Duodenal mucosa (tissue), 2 donors: ENCODE data around the gene ONECUT2.
A peak's percentile ranks its signal among the peaks of the same experiment; 100 is the strongest.

Experiments
- H3K27ac ChIP-seq: one replicate; pipeline ENCODE4 v1.7.0; 2013; ENCODE audit warnings: low read depth, low read length
- H3K27me3 ChIP-seq, 2 donors: one replicate each; pipeline ENCODE4 v1.7.0; 2013; ENCODE audit warnings: low read length in 2 of 2, control low read depth in 1 of 2; ENCODE audit not compliant: insufficient read depth in 2 of 2, control insufficient read depth in 1 of 2
- H3K36me3 ChIP-seq, 2 donors: one replicate each; pipeline ENCODE4 v1.7.0; 2013; ENCODE audit warnings: low read length in 2 of 2, control low read depth in 1 of 2; ENCODE audit not compliant: insufficient read depth in 2 of 2, control insufficient read depth in 1 of 2
- H3K4me1 ChIP-seq, 2 donors: one replicate each; pipeline ENCODE4 v1.7.0; 2013; ENCODE audit warnings: low read length in 2 of 2, control low read depth in 1 of 2; ENCODE audit not compliant: insufficient read depth in 2 of 2, control insufficient read depth in 1 of 2
- H3K4me3 ChIP-seq, 2 donors: one replicate each; pipeline ENCODE4 v1.7.0; 2013; ENCODE audit warnings: low read length in 2 of 2, low read depth in 1 of 2
- H3K9ac ChIP-seq, 2 donors: one replicate each; pipeline ENCODE4 v1.7.0; 2013; ENCODE audit warnings: low read length in 2 of 2, low read depth in 1 of 2
- H3K9me3 ChIP-seq, 2 donors: one replicate each; pipeline ENCODE4 v1.7.0; 2013; ENCODE audit warnings: low read length in 2 of 2, control low read depth in 1 of 2; ENCODE audit not compliant: control insufficient read depth in 1 of 2

ONECUT2 gene

GRCh38 chr18:57422313-57422872, 12.8 kb upstream of the ONECUT2 start:
- Histone ChIP-seq H3K9ac (no peak overlapping the region), H3K27ac (no peak overlapping the region), H3K4me1 (peaks cover 4 to 7% of the 10 kb centered on the region in 2 donors), H3K9me3 (peaks cover 0 to 4% of the 10 kb centered on the region in 2 donors), H3K27me3 (peaks cover 0 to 4% of the 10 kb centered on the region in 2 donors), H3K36me3 (no peaks in the 10 kb centered on the region), H3K4me3 (no peak overlapping the region)

DNA sequence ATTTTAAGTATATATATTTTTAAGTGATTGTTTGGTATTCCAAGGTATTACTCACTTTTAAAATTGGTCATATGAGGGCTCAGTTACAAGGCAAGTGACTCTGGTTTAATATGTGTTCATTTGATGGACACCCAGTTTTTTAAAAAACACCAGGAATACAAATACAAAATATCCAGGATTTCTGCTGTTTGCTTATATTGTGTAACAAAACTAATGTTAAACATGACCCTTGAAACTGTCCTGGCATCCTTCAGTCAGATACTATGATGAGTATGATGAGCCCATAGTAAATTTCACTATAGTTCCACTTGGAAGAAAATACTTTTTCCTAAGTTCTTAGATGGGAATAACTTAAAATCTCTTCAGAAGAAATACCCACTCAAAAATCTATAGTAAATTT, 11.4 kb upstream of the ONECUT2 start:
- no peak overlapping the region for H3K27ac ChIP-seq
- no peaks in the 10 kb centered on the region for H3K36me3 ChIP-seq
- peaks cover 0 to 4% of the 10 kb centered on the region in 2 donors for H3K9me3 ChIP-seq
- H3K4me3 ChIP-seq = no peak overlapping the region
- H3K4me1 ChIP-seq = peaks cover 4 to 7% of the 10 kb centered on the region in 2 donors
- H3K9ac ChIP-seq = no peak overlapping the region
- H3K27me3 ChIP-seq = peaks cover 0 to 7% of the 10 kb centered on the region in 2 donors

- Histone ChIP-seq H3K36me3 (no peaks in the 10 kb centered on the region), H3K27ac (no peak overlapping the region), H3K9ac (no peak overlapping the region), H3K4me1 (peaks cover 4 to 7% of the 10 kb centered on the region in 2 donors), H3K27me3 (peaks cover 7 to 8% of the 10 kb centered on the region in 2 donors), H3K4me3 (no peak overlapping the region), H3K9me3 (peaks cover 0 to 4% of the 10 kb centered on the region in 2 donors)
These were observed 10.1 kb upstream of the ONECUT2 start for GRCh38 chr18:57425096-57425495.

DNA sequence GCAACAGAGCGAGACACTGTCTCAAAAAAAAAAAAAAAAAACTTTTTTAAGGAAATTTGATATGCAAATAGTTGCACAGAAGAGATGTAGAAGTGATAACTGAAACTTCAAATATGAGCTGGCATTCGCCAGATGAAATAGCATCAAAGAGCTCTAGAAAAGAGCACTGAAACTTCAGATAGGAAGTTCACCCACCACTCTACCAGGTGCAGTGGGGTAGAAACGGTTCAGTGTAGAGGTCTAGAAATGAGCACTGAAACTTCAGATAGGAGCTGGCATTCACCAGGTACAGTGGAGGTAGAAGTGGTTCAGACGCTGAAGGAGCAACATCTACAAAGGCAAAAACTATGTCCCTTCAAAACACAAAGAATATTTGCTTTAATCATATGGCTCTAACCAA, 9.0 kb upstream of the ONECUT2 start:
- Histone ChIP-seq H3K9me3 (no peaks in the 10 kb centered on the region), H3K27me3 (peaks cover 7 to 18% of the 10 kb centered on the region in 2 donors), H3K27ac (no peak overlapping the region), H3K4me1 (peaks cover 4 to 7% of the 10 kb centered on the region in 2 donors), H3K36me3 (no peaks in the 10 kb centered on the region), H3K4me3 (no peak overlapping the region), H3K9ac (no peak overlapping the region)

- no peaks in the 10 kb centered on the region for H3K36me3 ChIP-seq
- H3K27me3 ChIP-seq = peaks cover 13 to 19% of the 10 kb centered on the region in 2 donors
- peaks cover under 1 to 6% of the 10 kb centered on the region in 2 donors for H3K4me1 ChIP-seq
- H3K27ac ChIP-seq = peak overlapping the region; percentile 83
- H3K9me3 ChIP-seq = no peaks in the 10 kb centered on the region
- peak overlapping the region; percentile 77 to 97 for H3K9ac ChIP-seq
- peak overlapping the region; percentile 82 to 95 for H3K4me3 ChIP-seq
These were observed 7.6 kb upstream of the ONECUT2 start for GRCh38 chr18:57427429-57428201.

GRCh38 chr18:57428221-57429150, 6.7 kb upstream of the ONECUT2 start:
- Histone ChIP-seq H3K27ac (peak overlapping the region; percentile 75), H3K9me3 (no peaks in the 10 kb centered on the region), H3K4me1 (peaks cover 0 to 5% of the 10 kb centered on the region in 2 donors), H3K9ac (peak overlapping the region; percentile 77 to 97), H3K4me3 (peak overlapping the region; percentile 82 to 95), H3K36me3 (no peaks in the 10 kb centered on the region), H3K27me3 (peaks cover 19 to 25% of the 10 kb centered on the region in 2 donors)

GRCh38 chr18:57429167-57430078, 5.8 kb upstream of the ONECUT2 start:
- Histone ChIP-seq H3K36me3 (no peaks in the 10 kb centered on the region), H3K27ac (peak overlapping the region; percentile 75), H3K4me1 (peaks cover 0 to 5% of the 10 kb centered on the region in 2 donors), H3K4me3 (peak overlapping the region; percentile 82 to 95), H3K9ac (peak overlapping the region; percentile 77 to 97), H3K9me3 (no peaks in the 10 kb centered on the region), H3K27me3 (peaks cover 19 to 34% of the 10 kb centered on the region in 2 donors)

DNA sequence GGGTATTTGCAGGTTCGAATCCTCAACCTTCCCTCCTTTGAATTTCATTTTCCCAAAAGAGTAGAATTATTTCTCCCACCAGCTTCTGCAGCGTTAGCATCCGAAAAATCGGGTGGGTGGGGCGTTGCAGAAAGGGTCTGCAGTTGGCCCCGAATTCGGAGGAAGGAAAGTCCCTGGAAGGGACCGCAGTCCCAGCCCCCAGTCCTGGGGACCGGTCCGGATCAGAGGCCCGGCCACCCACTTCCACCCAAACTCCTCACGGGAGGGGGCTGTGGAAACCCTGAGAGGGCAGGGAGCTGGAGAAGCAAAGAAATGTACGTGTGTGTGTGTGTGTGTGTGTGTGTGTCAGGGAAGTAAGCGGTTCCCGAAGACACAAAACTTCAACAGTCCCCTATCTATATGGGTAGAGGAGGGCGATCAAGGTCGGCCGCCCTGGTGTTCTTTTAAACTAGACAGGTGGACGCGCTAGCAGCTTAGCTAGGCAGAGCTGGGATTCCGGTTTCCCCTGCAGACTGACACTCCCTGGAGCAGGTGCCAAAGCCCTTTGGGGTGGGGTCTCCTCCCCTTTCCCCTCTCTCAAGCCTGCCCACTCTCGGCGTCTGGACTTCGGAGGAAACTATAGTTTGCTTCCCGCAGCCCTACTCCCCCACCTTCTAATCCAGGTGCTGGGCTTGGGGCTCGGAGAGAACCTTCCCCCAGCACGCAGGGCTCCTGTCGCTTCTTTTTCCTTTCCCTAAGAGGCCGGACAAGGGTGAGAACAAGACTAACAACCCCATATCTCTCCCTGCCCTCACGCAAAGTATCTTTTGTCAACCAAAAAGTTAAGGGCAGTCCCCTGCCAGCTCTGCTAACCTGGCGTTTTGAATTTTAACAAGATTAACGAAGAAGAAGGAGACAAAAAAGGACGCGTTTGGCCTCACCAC, 4.8 kb upstream of the ONECUT2 start:
- H3K27me3 ChIP-seq = peaks cover 15 to 39% of the 10 kb centered on the region in 2 donors
- no peaks in the 10 kb centered on the region for H3K36me3 ChIP-seq
- H3K9ac ChIP-seq = peak overlapping the region; percentile 65 to 97
- peak overlapping the region; percentile 67 for H3K27ac ChIP-seq
- H3K4me1 ChIP-seq = peaks cover 0 to 5% of the 10 kb centered on the region in 2 donors
- H3K4me3 ChIP-seq = peak overlapping the region; percentile 82 to 95
- no peaks in the 10 kb centered on the region for H3K9me3 ChIP-seq
